Body of pancreas (tissue), 4 donors: Measurements from ENCODE around the gene ANKRD13D.

ENCODE experiments used
- POLR2A ChIP-seq, 3 donors: fragments of 450-650 bp; IDR thresholded peaks; one replicate each; pipeline ENCODE4 v1.6.1; 2016; ENCODE audit warnings: antibody characterized with exemption in 3 of 3, mild to moderate bottlenecking in 2 of 3
- TF ChIP-seq, protein P1 (sequence below), 7 experiments: fragments of 450-650 bp in 4 of 7; fragments of 200-600 bp in 3 of 7; sonication (generic) in 3 of 7; IDR thresholded peaks; one replicate each; pipeline ENCODE4 v1.5.1; 2016 to 2019; ENCODE audit warnings: antibody characterized with exemption in 7 of 7

DNA sequence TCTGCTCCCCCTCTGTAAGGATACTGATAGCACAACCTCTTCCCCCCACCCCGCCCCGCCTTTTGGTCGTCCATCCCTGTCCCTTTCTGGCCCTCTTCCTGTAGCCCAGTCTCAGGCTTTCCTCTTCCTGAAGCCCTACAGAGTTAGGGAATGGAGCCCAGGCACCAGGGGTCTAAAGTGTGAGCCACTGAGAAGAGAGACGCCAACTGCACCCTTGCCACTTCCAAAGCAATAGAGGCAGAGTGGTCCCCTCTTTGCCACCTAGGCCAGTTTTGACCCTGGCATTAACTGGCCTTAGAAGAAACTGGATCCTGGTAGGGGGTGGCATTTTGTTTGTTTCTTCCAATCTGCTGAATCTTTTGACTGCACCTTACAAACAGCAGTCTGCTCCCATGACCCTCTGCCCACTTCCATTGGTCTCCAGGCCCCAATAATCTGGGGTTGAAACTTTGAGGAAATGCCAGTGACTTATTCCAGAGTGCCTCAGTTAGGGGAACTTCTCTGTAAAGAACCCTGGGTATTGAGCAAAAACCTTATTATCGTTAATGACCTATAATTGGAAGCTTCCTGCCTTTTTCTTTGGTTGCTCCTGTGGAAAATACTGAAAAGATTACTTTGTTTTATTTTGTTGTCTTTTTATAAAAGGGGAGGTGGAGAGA lies 32.5 kb upstream of the ANKRD13D start:
- TF ChIP-seq, protein P1, sequence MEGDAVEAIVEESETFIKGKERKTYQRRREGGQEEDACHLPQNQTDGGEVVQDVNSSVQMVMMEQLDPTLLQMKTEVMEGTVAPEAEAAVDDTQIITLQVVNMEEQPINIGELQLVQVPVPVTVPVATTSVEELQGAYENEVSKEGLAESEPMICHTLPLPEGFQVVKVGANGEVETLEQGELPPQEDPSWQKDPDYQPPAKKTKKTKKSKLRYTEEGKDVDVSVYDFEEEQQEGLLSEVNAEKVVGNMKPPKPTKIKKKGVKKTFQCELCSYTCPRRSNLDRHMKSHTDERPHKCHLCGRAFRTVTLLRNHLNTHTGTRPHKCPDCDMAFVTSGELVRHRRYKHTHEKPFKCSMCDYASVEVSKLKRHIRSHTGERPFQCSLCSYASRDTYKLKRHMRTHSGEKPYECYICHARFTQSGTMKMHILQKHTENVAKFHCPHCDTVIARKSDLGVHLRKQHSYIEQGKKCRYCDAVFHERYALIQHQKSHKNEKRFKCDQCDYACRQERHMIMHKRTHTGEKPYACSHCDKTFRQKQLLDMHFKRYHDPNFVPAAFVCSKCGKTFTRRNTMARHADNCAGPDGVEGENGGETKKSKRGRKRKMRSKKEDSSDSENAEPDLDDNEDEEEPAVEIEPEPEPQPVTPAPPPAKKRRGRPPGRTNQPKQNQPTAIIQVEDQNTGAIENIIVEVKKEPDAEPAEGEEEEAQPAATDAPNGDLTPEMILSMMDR (IDR thresholded peaks at IDR 0.05): no peak
- no peak for TF ChIP-seq POLR2A (IDR thresholded peaks at IDR 0.05)
